HepG2 (cell line): Measurements from ENCODE around the gene SLC12A3. TPM values are rescaled to one million over a fixed set of nuclear protein-coding genes. Genes with fewer than 3 reads are reported as not detected.
A peak's percentile ranks its signal among the peaks of the same experiment; 100 is the strongest.

Experiments used
- ATAC-seq: fragments of 200-7000 bp; cut with Tn5 transposase; 3 replicates; pipeline ENCODE4 v1.9.1; 2020; ENCODE audit warnings: mild to moderate bottlenecking, moderate library complexity
- BruUV-seq: library from RNA; stranded (reverse); fragments of 400-500 nt; replicated peaks from 2 replicates; lab custom pipeline; 2021; lab: Mats Ljungman, UMichigan
- CTCF ChIA-PET: fragments of 300-600 bp; formaldehyde crosslinking; extraction: SDS; loops from one replicate; lab custom pipeline; 2021; ENCODE audit warnings: low total read pairs, inconsistent platforms, low intra/inter-chr PET ratio; lab: Yijun Ruan, JAX
- POLR2A ChIA-PET: fragments of 350-600 bp; sonication (Branson Sonifier 250); formaldehyde crosslinking; loops from one replicate; lab custom pipeline; 2020; ENCODE audit warnings: antibody characterized with exemption, inconsistent platforms; lab: Yijun Ruan, JAX
- DNase-seq: peaks from one replicate; pipeline ENCODE4 v3.0.0-alpha.2; 2015; ENCODE audit warnings: low spot score
- FAIRE-seq: peaks from 3 replicates; lab custom pipeline; 2011; peaks lifted over from hg19 to GRCh38; lab: Jason Lieb, UNC
- H2AFZ ChIP-seq: one replicate; pipeline ENCODE4 v1.6.1; 2011; ENCODE audit warnings: low read length, inconsistent platforms
- H3K27ac ChIP-seq: fragments of 300-600 bp; 3 replicates; pipeline ENCODE4 v1.8.0; 2011; ENCODE audit warnings: mixed run types, mild to moderate bottlenecking, mixed read lengths, low read length, inconsistent platforms; ENCODE audit not compliant: insufficient read depth; ENCODE audit errors: extremely low read length
- H3K27me3 ChIP-seq, 2 experiments: fragments of 200-600 bp in 1 of 2; 2 replicates in 1 of 2; 3 replicates in 1 of 2; pipeline versions ENCODE4 v1.6.0 to v1.8.0; 2011; ENCODE audit warnings: low read length in 2 of 2, mild to moderate bottlenecking in 2 of 2, moderate library complexity in 2 of 2, inconsistent platforms in 1 of 2; ENCODE audit not compliant: insufficient read depth in 2 of 2, control insufficient read depth in 1 of 2
- H3K36me3 ChIP-seq, 2 experiments: fragments of 200-600 bp in 1 of 2; replicated peaks in 1 of 2; 2 replicates in 1 of 2; 3 replicates in 1 of 2; pipeline versions ENCODE4 v1.5.1 to v1.8.0; 2011; ENCODE audit warnings: low read length in 2 of 2, inconsistent platforms in 1 of 2; ENCODE audit not compliant: insufficient read depth in 2 of 2, control insufficient read depth in 1 of 2
- H3K4me1 ChIP-seq: 2 replicates; pipeline ENCODE4 v1.5.1; 2012; ENCODE audit warnings: low read length, inconsistent platforms; ENCODE audit not compliant: insufficient read depth
- H3K4me2 ChIP-seq: 2 replicates; pipeline ENCODE4 v1.6.0; 2011; ENCODE audit warnings: low read depth, low read length, inconsistent platforms
- H3K4me3 ChIP-seq, 3 experiments: fragments of 200-600 bp in 1 of 3; sonication (generic), shearing (Covaris generic) in 1 of 3; replicated peaks in 1 of 3; 2 replicates each; pipeline ENCODE4 v1.5.1; 2011 to 2016; ENCODE audit warnings: low read length in 3 of 3, inconsistent platforms in 2 of 3, low read depth in 2 of 3, mild to moderate bottlenecking in 2 of 3, control low read depth in 1 of 3, mixed read lengths in 1 of 3; ENCODE audit not compliant: insufficient read depth in 1 of 3
- H3K79me2 ChIP-seq: one replicate; pipeline ENCODE4 v1.6.1; 2011; ENCODE audit warnings: low read length, inconsistent platforms; ENCODE audit not compliant: insufficient read depth
- H3K9ac ChIP-seq: 2 replicates; pipeline ENCODE4 v1.6.0; 2011; ENCODE audit warnings: mild to moderate bottlenecking, low read depth, low read length, inconsistent platforms; ENCODE audit not compliant: insufficient read depth
- H3K9me3 ChIP-seq: 2 replicates; pipeline ENCODE4 v1.5.1; 2012; ENCODE audit warnings: mild to moderate bottlenecking, low read length
- H4K20me1 ChIP-seq: 2 replicates; pipeline ENCODE4 v1.6.0; 2011; ENCODE audit warnings: inconsistent platforms, mild to moderate bottlenecking, low read length, moderate library complexity; ENCODE audit not compliant: insufficient read depth
- DMTF1 ChIP-seq: sonication (generic); formaldehyde crosslinking; IDR thresholded peaks from 2 replicates; pipeline ENCODE4 v1.4.0; 2020; ENCODE audit warnings: mild to moderate bottlenecking, missing genetic modification reagents
- KLF12 ChIP-seq: sonication (generic); formaldehyde crosslinking; IDR thresholded peaks from 2 replicates; pipeline ENCODE4 v1.4.0; 2020; ENCODE audit warnings: missing genetic modification reagents, borderline replicate concordance
- MAF1 ChIP-seq: sonication (generic); formaldehyde crosslinking; IDR thresholded peaks from 2 replicates; pipeline ENCODE4 v1.5.0; 2020; ENCODE audit warnings: missing genetic modification reagents, borderline replicate concordance
- RXRB ChIP-seq: IDR thresholded peaks from 2 replicates; pipeline ENCODE4 v1.6.1; 2016; ENCODE audit warnings: borderline replicate concordance, missing genetic modification reagents, missing compliant biosample characterization
- SPEN ChIP-seq: sonication (generic); formaldehyde crosslinking; IDR thresholded peaks from 2 replicates; pipeline ENCODE4 v1.5.1; 2020; ENCODE audit warnings: low read depth, mild to moderate bottlenecking, missing genetic modification reagents
- ZFP36 ChIP-seq: fragments of 150-350 bp; IDR thresholded peaks from 2 replicates; pipeline ENCODE4 v1.6.1; 2018; ENCODE audit warnings: borderline replicate concordance, low read length, low read depth; ENCODE audit not compliant: partially characterized antibody
- ZNF430 ChIP-seq: sonication (generic); formaldehyde crosslinking; IDR thresholded peaks from 2 replicates; pipeline ENCODE4 v1.9.0; 2021; ENCODE audit warnings: mild to moderate bottlenecking, missing genetic modification reagents
- ZNF501 ChIP-seq: sonication (generic); formaldehyde crosslinking; IDR thresholded peaks from 2 replicates; pipeline ENCODE4 v1.5.1; 2020; ENCODE audit warnings: mild to moderate bottlenecking, moderate library complexity, missing genetic modification reagents
- ZNF619 ChIP-seq: sonication (generic); formaldehyde crosslinking; IDR thresholded peaks from 2 replicates; pipeline ENCODE4 v1.4.0; 2020; ENCODE audit warnings: mild to moderate bottlenecking, missing genetic modification reagents
- ZNF737 ChIP-seq: sonication (generic); formaldehyde crosslinking; IDR thresholded peaks from 2 replicates; pipeline ENCODE4 v1.5.0; 2020; ENCODE audit warnings: missing genetic modification reagents, mild to moderate bottlenecking, borderline replicate concordance
- WGBS: methylation state at CpG from one replicate; pipeline ENCODE4 v1.1.6; 2017; ENCODE audit warnings: low lambda C conversion rate; 5-methylcytosine and 5-hydroxymethylcytosine counted together
- in situ Hi-C: cut with HindIII; loops from 2 replicates; pipeline ENCODE4 v1.10.0; 2017; ENCODE audit warnings: low pct_unique_long_range_greater_than_20kb; ENCODE audit not compliant: extremely low pct_ligation_motif_present
- intact Hi-C: fragments of 100-400 bp; cut with micrococcal nuclease; formaldehyde crosslinking; loops from one replicate; pipeline ENCODE4 v1.10.0; 2022; ENCODE audit not compliant: unreplicated experiment
- polyA plus RNA-seq, 8 experiments: library from polyadenylated mRNA; depleted of rRNA in 3 of 8; stranded (reverse) in 7 of 8; unstranded in 1 of 8; fragments of >200 nt; fragmentation: Illumina TruSeq in 4 of 8; extraction: Trizol in 4 of 8; gene quantifications; 2 replicates each; pipeline versions ENCODE4 v1.2.1 to v1.2.3, GENCODE V29; 2011 to 2016; ENCODE audit warnings: low read depth in 4 of 8, missing spikeins in 1 of 8, mixed read lengths in 1 of 8; ENCODE audit not compliant: insufficient read depth in 1 of 8
- total RNA-seq, 5 experiments: library from RNA; depleted of rRNA; stranded (reverse); fragments of >200 nt; fragmentation: Illumina TruSeq; extraction: Trizol; gene quantifications; 2 replicates each; pipeline ENCODE4 v1.2.3, GENCODE V29; 2016; ENCODE audit warnings: low read depth in 1 of 5
- TF ChIP-seq, protein P1 (sequence below): IDR thresholded peaks from 2 replicates; pipeline ENCODE4 v1.6.1; 2012; ENCODE audit warnings: low read depth, low read length, improper control_type of control experiment

The SLC12A3 gene
- total and polyA plus RNA-seq, 2 of the 13 experiments (the other 11 are each of a cell fraction or from before 2014, with no cell fraction given) = 6.2 TPM; not detected in 1

DNA sequence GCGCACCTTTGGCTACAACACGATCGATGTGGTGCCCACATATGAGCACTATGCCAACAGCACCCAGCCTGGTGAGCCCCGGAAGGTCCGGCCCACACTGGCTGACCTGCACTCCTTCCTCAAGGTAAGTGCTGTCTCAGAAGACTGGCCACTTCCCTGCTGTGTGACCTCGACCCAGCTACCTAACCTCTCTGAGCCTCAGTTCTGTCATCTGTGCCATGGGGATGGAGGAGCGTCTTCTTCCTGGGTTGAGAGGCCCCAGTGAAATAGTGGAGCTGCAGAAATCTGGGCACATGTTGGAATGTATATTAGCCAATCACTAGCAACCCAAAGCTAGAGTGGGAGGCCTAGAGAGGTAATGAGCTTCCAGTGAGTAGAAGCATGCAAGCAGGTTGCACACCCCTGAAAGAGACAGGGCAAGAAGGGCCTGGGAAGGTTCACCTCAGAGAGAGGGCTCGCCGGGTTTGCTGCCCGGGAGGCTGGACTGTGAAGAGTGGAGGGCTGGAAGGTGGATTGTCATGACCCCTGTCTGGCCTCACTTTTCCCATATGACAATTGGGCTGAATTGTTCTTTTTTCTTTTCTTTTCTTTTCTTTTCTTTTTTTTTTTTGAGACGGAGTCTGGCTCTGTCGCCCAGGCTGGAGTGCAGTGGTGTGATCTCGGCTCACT, 521 bp downstream of the SLC12A3 start (continued):
- peak; percentile 11 for TF ChIP-seq ZFP36

DNA sequence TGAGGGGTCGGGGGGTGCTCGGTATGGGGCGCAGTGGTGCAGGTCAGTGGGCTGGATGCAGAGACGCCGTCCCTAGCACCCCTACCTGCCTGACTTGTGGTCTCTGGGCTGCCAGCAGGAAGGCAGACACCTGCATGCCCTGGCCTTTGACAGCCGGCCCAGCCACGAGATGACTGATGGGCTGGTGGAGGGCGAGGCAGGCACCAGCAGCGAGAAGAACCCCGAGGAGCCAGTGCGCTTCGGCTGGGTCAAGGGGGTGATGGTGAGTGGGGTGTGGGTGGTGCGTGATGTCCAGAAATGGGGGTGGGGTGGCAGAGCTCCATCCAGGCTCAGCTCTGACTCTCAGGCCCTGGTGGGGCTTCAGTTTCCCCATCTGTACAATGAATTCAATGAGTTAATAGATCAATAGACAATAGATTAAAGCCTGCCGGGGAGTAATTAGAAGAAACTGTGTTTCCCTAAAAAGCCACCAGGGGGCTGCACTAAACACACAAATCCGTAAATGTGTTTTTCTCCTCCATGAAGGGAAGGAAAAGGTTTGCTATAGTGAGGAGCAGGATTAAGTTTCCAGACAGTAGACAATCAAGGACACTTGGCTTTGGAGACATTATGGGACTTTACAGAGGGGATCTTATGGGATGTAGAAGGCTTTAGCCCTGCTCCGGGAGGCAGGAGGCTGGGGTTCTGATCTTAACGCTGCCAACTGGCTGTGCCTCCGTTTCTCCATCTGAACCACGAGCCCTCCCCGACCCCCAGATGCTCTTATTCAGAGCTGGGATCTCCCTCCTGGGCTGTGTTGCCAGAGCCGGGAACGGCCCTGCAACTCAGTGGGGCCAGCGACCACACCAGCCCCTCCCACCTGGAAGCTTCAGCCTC, 2.2 kb downstream of the SLC12A3 start:
- Histone ChIP-seq H3K4me1 (peaks cover 56% of the 10 kb centered on the region), H2AFZ (no peak overlapping the region), H3K27ac (no peak overlapping the region), H3K36me3 (no peaks in the 10 kb centered on the region), H3K79me2 (no peaks in the 10 kb centered on the region), H3K9ac (peak overlapping the region; percentile 19; the same call in 1 of the 2 replicates), H4K20me1 (no peaks in the 10 kb centered on the region), H3K4me2 (peak overlapping the region; percentile 64), H3K9me3 (no peaks in the 10 kb centered on the region), H3K4me3 (peak overlapping the region in 2 of 3 experiments; percentile 29 to 50; a peak in 4 of 6 replicates), H3K27me3 (no peaks in the 10 kb centered on the region)
- no TSS peak for BruUV-seq
- ChIA-PET CTCF (interaction anchor here (1.2 to 2.4 kb wide), 3 partner anchors 10 to 84 kb away, joined by 6 to 20 read pairs (median 10); no protein-coding TSS in a partner anchor), POLR2A (interaction anchor here (1.0 to 1.6 kb wide), 3 partner anchors 53 to 78 kb away, joined by 3 to 7 read pairs (median 3); partner anchors contain the start of gene HERPUD1)
- FAIRE-seq = peak; percentile 89
- intact Hi-C loops = loop anchor here (1.0 to 10.0 kb wide), 3 partner anchors 84 to 262 kb away; partner anchors contain the start of gene MT2A
- in situ Hi-C loops = loop anchor here (5.0 kb wide), 2 partner anchors 75 to 85 kb away; no protein-coding TSS in a partner anchor
- peak; percentile 70 for DNase-seq
- 35% methylated on average over 13 of the region's 23 CpGs for WGBS
- ATAC-seq = peak; percentile 6; the same call in 1 of the 3 replicates
- TF ChIP-seq RXRB (CRISPR knock-in tag) = peak; percentile 22; the same call in 1 of the 2 replicates
- TF ChIP-seq MAF1 (CRISPR knock-in tag) = 0 out of 2 replicates have a peak, but pooled peaks have one; percentile 34
- TF ChIP-seq SPEN (CRISPR knock-in tag) = 0 out of 2 replicates have a peak, but pooled peaks have one; percentile 17
- 0 out of 2 replicates have a peak, but pooled peaks have one; percentile 29 for TF ChIP-seq KLF12 (CRISPR knock-in tag)
- TF ChIP-seq ZNF619 (CRISPR knock-in tag) = 0 out of 2 replicates have a peak, but pooled peaks have one; percentile 50
- peak; percentile 61; the same call in 1 of the 2 replicates for TF ChIP-seq ZNF430
- TF ChIP-seq DMTF1 (CRISPR knock-in tag) = no peak
- peak; percentile 61; the same call in 1 of the 2 replicates for TF ChIP-seq ZNF501 (CRISPR knock-in tag)
- no peak for TF ChIP-seq ZNF737 (CRISPR knock-in tag)
- TF ChIP-seq, protein P1, sequence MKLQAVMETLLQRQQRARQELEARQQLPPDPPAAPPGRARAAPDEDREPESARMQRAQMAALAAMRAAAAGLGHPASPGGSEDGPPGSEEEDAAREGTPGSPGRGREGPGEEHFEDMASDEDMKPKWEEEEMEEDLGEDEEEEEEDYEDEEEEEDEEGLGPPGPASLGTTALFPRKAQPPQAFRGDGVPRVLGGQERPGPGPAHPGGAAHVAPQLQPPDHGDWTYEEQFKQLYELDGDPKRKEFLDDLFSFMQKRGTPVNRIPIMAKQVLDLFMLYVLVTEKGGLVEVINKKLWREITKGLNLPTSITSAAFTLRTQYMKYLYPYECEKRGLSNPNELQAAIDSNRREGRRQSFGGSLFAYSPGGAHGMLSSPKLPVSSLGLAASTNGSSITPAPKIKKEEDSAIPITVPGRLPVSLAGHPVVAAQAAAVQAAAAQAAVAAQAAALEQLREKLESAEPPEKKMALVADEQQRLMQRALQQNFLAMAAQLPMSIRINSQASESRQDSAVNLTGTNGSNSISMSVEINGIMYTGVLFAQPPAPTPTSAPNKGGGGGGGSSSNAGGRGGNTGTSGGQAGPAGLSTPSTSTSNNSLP = peak; percentile 56
